ENCODE measurements around the gene PTBP3. TPM values are rescaled to one million over a fixed set of nuclear protein-coding genes. Genes with fewer than 3 reads are reported as not detected.
A peak's percentile ranks its signal among the peaks of the same experiment; 100 is the strongest.

Gene PTBP3
- polyA plus RNA-seq, 2 of the 4 experiments (the other 2 are of a cell fraction) = 55.7 to 105 TPM

DNA sequence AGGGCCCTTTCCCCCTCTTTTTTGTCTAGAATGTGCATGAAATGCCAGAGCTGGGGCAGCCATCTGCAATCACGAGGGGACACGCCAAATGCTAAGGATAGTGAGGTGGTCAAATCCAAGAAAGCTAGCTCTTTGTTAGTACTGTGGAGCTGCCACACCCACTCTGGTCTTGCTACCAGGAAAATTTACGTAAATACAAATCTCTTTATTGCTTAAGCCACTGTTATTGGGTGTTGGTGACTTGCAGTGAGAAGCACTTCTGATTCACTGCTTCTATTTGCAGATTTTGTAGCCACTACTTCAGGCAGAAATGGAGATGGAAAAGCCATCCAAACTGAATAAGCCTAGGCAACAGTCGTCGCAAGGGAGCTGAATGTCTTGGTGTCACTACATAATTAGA lies 132.7 kb downstream of the PTBP3 start:
- Histone ChIP-seq H3K4me3 (no peak overlapping the region), H3K9me3 (no peaks in the 10 kb centered on the region), H3K4me1 (no peaks in the 10 kb centered on the region), H3K27ac (no peak overlapping the region), H3K4me2 (no peak overlapping the region)
- FAIRE-seq = no peak
- WGBS (ENCODE audit: missing lambda C conversion rate) = 94% methylated on average over 5 of the region's 5 CpGs
- ATAC-seq = no peak
- POLR2A ChIA-PET = interaction anchor here (0.5 kb wide), 1 partner anchor 65 kb away, joined by 3 read pairs; no protein-coding TSS in a partner anchor
- no peak for TF ChIP-seq FOXS1 (CRISPR knock-in tag; IDR thresholded peaks at IDR 0.05)
- no peak for TF ChIP-seq MYC (IDR thresholded peaks at IDR 0.05; ENCODE audit: borderline replicate concordance, low read length)
- no peak for TF ChIP-seq MAZ (IDR thresholded peaks at IDR 0.05; ENCODE audit: borderline replicate concordance, low read depth, low read length)
- no peak for TF ChIP-seq HOXB5 (CRISPR knock-in tag; IDR thresholded peaks at IDR 0.05)
- TF ChIP-seq CHD2 (IDR thresholded peaks at IDR 0.05; ENCODE audit: low read length, partially characterized antibody) = no peak
- TF ChIP-seq, protein P1, sequence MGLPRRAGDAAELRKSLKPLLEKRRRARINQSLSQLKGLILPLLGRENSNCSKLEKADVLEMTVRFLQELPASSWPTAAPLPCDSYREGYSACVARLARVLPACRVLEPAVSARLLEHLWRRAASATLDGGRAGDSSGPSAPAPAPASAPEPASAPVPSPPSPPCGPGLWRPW (IDR thresholded peaks at IDR 0.05) = no peak
- no peak for TF ChIP-seq HEYL (CRISPR knock-in tag; IDR thresholded peaks at IDR 0.05)
- no peak for TF ChIP-seq JUNB (IDR thresholded peaks at IDR 0.05)
- TF ChIP-seq, protein P2, sequence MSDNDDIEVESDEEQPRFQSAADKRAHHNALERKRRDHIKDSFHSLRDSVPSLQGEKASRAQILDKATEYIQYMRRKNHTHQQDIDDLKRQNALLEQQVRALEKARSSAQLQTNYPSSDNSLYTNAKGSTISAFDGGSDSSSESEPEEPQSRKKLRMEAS (IDR thresholded peaks at IDR 0.05) = no peak
- no peak for DNase-seq (ENCODE audit: low read depth in 1 of 2, low spot score in 1 of 2)
- CTCF ChIA-PET = interaction anchor here (0.9 to 1.7 kb wide), 4 partner anchors 24 to 129 kb away, joined by 3 read pairs; no protein-coding TSS in a partner anchor

DNA sequence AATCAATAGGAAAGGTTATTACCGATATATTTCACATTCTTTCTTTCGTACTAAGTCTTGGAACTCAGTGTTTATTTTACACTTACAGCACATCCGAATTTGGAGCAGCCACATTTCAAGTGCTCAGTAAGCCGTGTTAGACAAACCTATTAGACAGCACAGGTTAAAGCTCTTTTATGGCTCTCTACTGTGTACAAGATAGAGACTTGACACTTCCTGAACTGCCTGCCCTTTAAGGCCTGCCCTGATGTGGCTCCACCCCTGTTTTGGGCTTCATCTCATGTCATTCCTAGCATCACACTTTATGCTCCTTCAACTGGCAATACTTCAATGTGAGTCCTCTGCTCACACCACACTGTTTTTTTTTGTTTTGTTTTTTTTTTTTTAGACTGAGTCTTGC lies 134.8 kb downstream of the PTBP3 start:
- CTCF ChIA-PET = interaction anchor here (1.0 to 1.3 kb wide), 2 partner anchors 11 to 63 kb away, joined by 3 read pairs; no protein-coding TSS in a partner anchor
- FAIRE-seq = no peak
- POLR2A ChIA-PET = no interaction called here

DNA sequence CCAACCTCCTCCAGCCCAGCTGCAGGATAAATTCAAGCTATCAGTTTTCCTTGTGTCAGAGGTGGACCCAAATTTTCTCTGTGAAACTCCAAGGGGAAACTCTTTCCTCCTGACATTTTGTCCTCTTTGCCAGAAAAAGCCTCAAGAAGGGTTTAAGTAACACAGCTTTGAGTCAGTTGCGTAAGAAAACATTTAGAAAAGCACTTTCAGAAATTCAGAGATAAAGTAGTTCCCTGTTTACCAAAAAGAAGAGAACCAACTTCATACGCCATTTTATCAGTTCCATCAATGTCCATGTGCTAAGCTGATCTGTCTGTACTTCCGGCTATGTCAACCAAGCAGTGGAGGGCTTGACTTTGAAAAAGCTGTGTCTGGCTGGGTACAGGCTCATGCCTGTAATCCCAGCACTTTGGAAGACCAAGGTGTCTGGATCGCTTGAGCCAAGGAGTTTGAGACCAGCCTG lies 138.4 kb downstream of the PTBP3 start:
- ATAC-seq (no peak), DNase-seq (ENCODE audit: low read depth in 1 of 2, low spot score in 1 of 2) (no peak), FAIRE-seq (no peak)
- ChIA-PET POLR2A (no interaction called here), CTCF (interaction anchor here (0.6 to 2.3 kb wide), 9 partner anchors 11 to 516 kb away, joined by 3 to 5 read pairs (median 3); partner anchors contain the start of gene PTBP3)
- Histone ChIP-seq H3K9me3 (no peaks in the 10 kb centered on the region), H3K4me3 (no peak overlapping the region), H3K27ac (no peak overlapping the region), H3K4me1 (no peaks in the 10 kb centered on the region), H3K4me2 (no peak overlapping the region)
- 87% methylated on average over 4 of the region's 4 CpGs for WGBS (ENCODE audit: missing lambda C conversion rate)
- no peak for TF ChIP-seq NR3C1 (IDR thresholded peaks at IDR 0.05)
- TF ChIP-seq ZC3H11A (IDR thresholded peaks at IDR 0.05) = no peak
- no peak for TF ChIP-seq ZFP36 (IDR thresholded peaks at IDR 0.05; ENCODE audit: borderline replicate concordance, partially characterized antibody)
- TF ChIP-seq TP53 (CRISPR knock-in tag; IDR thresholded peaks at IDR 0.05) = no peak
- TF ChIP-seq POLR2AphosphoS2 (conservative IDR thresholded peaks at IDR 0.05; ENCODE audit: low read length) = no peak
- TF ChIP-seq SREBF2 (IDR thresholded peaks at IDR 0.05) = no peak
- TF ChIP-seq, protein P3, sequence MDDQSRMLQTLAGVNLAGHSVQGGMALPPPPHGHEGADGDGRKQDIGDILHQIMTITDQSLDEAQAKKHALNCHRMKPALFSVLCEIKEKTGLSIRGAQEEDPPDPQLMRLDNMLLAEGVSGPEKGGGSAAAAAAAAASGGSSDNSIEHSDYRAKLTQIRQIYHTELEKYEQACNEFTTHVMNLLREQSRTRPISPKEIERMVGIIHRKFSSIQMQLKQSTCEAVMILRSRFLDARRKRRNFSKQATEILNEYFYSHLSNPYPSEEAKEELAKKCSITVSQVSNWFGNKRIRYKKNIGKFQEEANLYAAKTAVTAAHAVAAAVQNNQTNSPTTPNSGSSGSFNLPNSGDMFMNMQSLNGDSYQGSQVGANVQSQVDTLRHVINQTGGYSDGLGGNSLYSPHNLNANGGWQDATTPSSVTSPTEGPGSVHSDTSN (IDR thresholded peaks at IDR 0.05) = no peak
- TF ChIP-seq GATA3 (IDR thresholded peaks at IDR 0.05; ENCODE audit: borderline replicate concordance) = no peak
- TF ChIP-seq MYC (IDR thresholded peaks at IDR 0.05; ENCODE audit: borderline replicate concordance, low read length) = no peak
- TF ChIP-seq RARB (CRISPR knock-in tag; IDR thresholded peaks at IDR 0.05) = no peak
- no peak for TF ChIP-seq FOXS1 (CRISPR knock-in tag; IDR thresholded peaks at IDR 0.05)
- TF ChIP-seq FOSB (CRISPR knock-in tag; IDR thresholded peaks at IDR 0.05) = no peak
- no peak for TF ChIP-seq RCOR1 (IDR thresholded peaks at IDR 0.05; ENCODE audit: low read depth, low read length)
- TF ChIP-seq ZNF302 (CRISPR knock-in tag; IDR thresholded peaks at IDR 0.05) = no peak
- TF ChIP-seq ESRRA (IDR thresholded peaks at IDR 0.05; ENCODE audit: borderline replicate concordance, low read length) = no peak
- no peak for TF ChIP-seq CHD2 (IDR thresholded peaks at IDR 0.05; ENCODE audit: low read length, partially characterized antibody)
- TF ChIP-seq, protein P4, sequence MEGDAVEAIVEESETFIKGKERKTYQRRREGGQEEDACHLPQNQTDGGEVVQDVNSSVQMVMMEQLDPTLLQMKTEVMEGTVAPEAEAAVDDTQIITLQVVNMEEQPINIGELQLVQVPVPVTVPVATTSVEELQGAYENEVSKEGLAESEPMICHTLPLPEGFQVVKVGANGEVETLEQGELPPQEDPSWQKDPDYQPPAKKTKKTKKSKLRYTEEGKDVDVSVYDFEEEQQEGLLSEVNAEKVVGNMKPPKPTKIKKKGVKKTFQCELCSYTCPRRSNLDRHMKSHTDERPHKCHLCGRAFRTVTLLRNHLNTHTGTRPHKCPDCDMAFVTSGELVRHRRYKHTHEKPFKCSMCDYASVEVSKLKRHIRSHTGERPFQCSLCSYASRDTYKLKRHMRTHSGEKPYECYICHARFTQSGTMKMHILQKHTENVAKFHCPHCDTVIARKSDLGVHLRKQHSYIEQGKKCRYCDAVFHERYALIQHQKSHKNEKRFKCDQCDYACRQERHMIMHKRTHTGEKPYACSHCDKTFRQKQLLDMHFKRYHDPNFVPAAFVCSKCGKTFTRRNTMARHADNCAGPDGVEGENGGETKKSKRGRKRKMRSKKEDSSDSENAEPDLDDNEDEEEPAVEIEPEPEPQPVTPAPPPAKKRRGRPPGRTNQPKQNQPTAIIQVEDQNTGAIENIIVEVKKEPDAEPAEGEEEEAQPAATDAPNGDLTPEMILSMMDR (IDR thresholded peaks at IDR 0.05) = no peak
- no peak for TF ChIP-seq MAFK (IDR thresholded peaks at IDR 0.05; ENCODE audit: partially characterized antibody)
- TF ChIP-seq, protein P5, sequence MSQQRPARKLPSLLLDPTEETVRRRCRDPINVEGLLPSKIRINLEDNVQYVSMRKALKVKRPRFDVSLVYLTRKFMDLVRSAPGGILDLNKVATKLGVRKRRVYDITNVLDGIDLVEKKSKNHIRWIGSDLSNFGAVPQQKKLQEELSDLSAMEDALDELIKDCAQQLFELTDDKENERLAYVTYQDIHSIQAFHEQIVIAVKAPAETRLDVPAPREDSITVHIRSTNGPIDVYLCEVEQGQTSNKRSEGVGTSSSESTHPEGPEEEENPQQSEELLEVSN (IDR thresholded peaks at IDR 0.05; ENCODE audit: borderline replicate concordance, low read depth) = no peak

More for the DNA sequence above, 134.8 kb downstream of the PTBP3 start:
- Histone ChIP-seq H3K9me3 (no peaks in the 10 kb centered on the region), H3K4me2 (no peak overlapping the region), H3K27ac (no peak overlapping the region), H3K4me1 (no peaks in the 10 kb centered on the region), H3K4me3 (no peak overlapping the region)
- TF ChIP-seq, protein P6, sequence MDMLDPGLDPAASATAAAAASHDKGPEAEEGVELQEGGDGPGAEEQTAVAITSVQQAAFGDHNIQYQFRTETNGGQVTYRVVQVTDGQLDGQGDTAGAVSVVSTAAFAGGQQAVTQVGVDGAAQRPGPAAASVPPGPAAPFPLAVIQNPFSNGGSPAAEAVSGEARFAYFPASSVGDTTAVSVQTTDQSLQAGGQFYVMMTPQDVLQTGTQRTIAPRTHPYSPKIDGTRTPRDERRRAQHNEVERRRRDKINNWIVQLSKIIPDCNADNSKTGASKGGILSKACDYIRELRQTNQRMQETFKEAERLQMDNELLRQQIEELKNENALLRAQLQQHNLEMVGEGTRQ (IDR thresholded peaks at IDR 0.05) = no peak
- no peak for TF ChIP-seq RNF2 (IDR thresholded peaks at IDR 0.05; ENCODE audit: borderline replicate concordance, low read depth)
- TF ChIP-seq EP300 (IDR thresholded peaks at IDR 0.05) = no peak
- peak; percentile 32 for TF ChIP-seq ZFP36 (IDR thresholded peaks at IDR 0.05; ENCODE audit: borderline replicate concordance, partially characterized antibody)
- TF ChIP-seq, protein P3 (IDR thresholded peaks at IDR 0.05) = no peak
- TF ChIP-seq POLR2AphosphoS2 (conservative IDR thresholded peaks at IDR 0.05; ENCODE audit: low read length) = no peak
- ATAC-seq (peak; percentile 27 to 56; a peak in 2 of 6 replicates), DNase-seq (ENCODE audit: low read depth in 1 of 2, low spot score in 1 of 2) (peak in 1 of 2 experiments; percentile 22)
- WGBS (ENCODE audit: missing lambda C conversion rate) = 75% methylated on average over 4 of the region's 4 CpGs

Data from A549 (cell line).